H1 (cell line): Measurements from ENCODE around the gene GAST. TPM values are rescaled to one million over a fixed set of nuclear protein-coding genes. Genes with fewer than 3 reads are reported as not detected.

Experiments used
- CTCF ChIA-PET: fragments of 300-600 bp; sonication (Branson Sonifier 250); formaldehyde crosslinking; loops from one replicate; lab custom pipeline; 2021; ENCODE audit not compliant: partially characterized antibody; lab: Charles Lee
- POLR2A ChIA-PET: fragments of 300-600 bp; sonication (Branson Sonifier 250); formaldehyde crosslinking; loops from one replicate; lab custom pipeline; 2021; ENCODE audit warnings: inconsistent platforms; ENCODE audit not compliant: partially characterized antibody; lab: Charles Lee
- DNase-seq, 2 experiments: peaks; one replicate each; pipeline versions ENCODE4 v3.0.0 to v3.0.0-alpha.2; 2010 to 2022; ENCODE audit warnings: low spot score in 2 of 2, low read depth in 1 of 2, mixed read lengths in 1 of 2
- FAIRE-seq: peaks from 2 replicates; lab custom pipeline; 2011; peaks lifted over from hg19 to GRCh38; lab: Jason Lieb, UNC
- H2AFZ ChIP-seq: 2 replicates; pipeline ENCODE4 v1.8.1; 2012; ENCODE audit warnings: low read length, inconsistent platforms
- H2AK5ac ChIP-seq: 2 replicates; pipeline ENCODE4 v1.6.1; 2013; ENCODE audit warnings: low read depth, low read length
- H2BK120ac ChIP-seq: replicated peaks from 2 replicates; pipeline ENCODE3; 2013; ENCODE audit warnings: low read depth, low read length, inconsistent platforms
- H2BK12ac ChIP-seq: 2 replicates; pipeline ENCODE4 v1.6.1; 2013; ENCODE audit warnings: low read depth, low read length
- H2BK15ac ChIP-seq: 2 replicates; pipeline ENCODE4 v1.6.1; 2013; ENCODE audit warnings: low read length
- H2BK20ac ChIP-seq: 2 replicates; pipeline ENCODE4 v1.6.1; 2013; ENCODE audit warnings: low read length
- H2BK5ac ChIP-seq: 2 replicates; pipeline ENCODE4 v1.6.1; 2013; ENCODE audit warnings: low read depth, low read length
- H3K14ac ChIP-seq: 2 replicates; pipeline ENCODE4 v1.6.1; 2013; ENCODE audit warnings: inconsistent platforms; ENCODE audit not compliant: insufficient read length
- H3K18ac ChIP-seq: 2 replicates; pipeline ENCODE4 v1.6.1; 2013; ENCODE audit warnings: low read length; ENCODE audit errors: extremely low read depth
- H3K23ac ChIP-seq: 2 replicates; pipeline ENCODE4 v1.6.1; 2013; ENCODE audit warnings: inconsistent platforms; ENCODE audit not compliant: insufficient read length
- H3K23me2 ChIP-seq: 2 replicates; pipeline ENCODE4 v1.6.1; 2013; ENCODE audit warnings: low read depth, low read length
- H3K27ac ChIP-seq: 2 replicates; pipeline ENCODE4 v1.6.1; 2011; ENCODE audit warnings: low read depth, low read length, inconsistent platforms
- H3K27me3 ChIP-seq, 4 experiments: replicated peaks in 1 of 4; 1 replicate in 1 of 4; 2 replicates in 3 of 4; pipeline versions ENCODE4 v1.6.1 to v1.8.1; 2011 to 2013; ENCODE audit warnings: low read length in 3 of 4, mild to moderate bottlenecking in 3 of 4, inconsistent platforms in 2 of 4, mixed read lengths in 2 of 4, moderate library complexity in 1 of 4; ENCODE audit not compliant: control insufficient read depth in 3 of 4, insufficient read depth in 3 of 4; ENCODE audit errors: extremely low read depth in 1 of 4
- H3K36me3 ChIP-seq, 4 experiments: 2 replicates each; pipeline versions ENCODE4 v1.6.1 to v1.8.1; 2011 to 2013; ENCODE audit warnings: mild to moderate bottlenecking in 4 of 4, low read length in 3 of 4, moderate library complexity in 2 of 4, control low read depth in 1 of 4, inconsistent platforms in 1 of 4; ENCODE audit not compliant: insufficient read depth in 4 of 4, control insufficient read depth in 2 of 4
- H3K4ac ChIP-seq: replicated peaks from 2 replicates; pipeline ENCODE3; 2013; ENCODE audit warnings: low read length, low read depth, mixed read lengths, inconsistent platforms; ENCODE audit not compliant: insufficient read length
- H3K4me1 ChIP-seq, 4 experiments: replicated peaks in 1 of 4; 1 replicate in 1 of 4; 2 replicates in 3 of 4; pipeline versions ENCODE4 v1.6.1 to v1.8.1; 2011 to 2013; ENCODE audit warnings: low read length in 3 of 4, inconsistent platforms in 2 of 4, mixed read lengths in 1 of 4; ENCODE audit not compliant: insufficient read depth in 4 of 4, control insufficient read depth in 3 of 4
- H3K4me2 ChIP-seq, 2 experiments: 2 replicates each; pipeline versions ENCODE4 v1.6.1 to v1.8.1; 2011 to 2013; ENCODE audit warnings: low read depth in 2 of 2, low read length in 2 of 2, control low read depth in 1 of 2, inconsistent platforms in 1 of 2, mild to moderate bottlenecking in 1 of 2; ENCODE audit not compliant: insufficient read depth in 1 of 2
- H3K4me3 ChIP-seq, 4 experiments: fragments of 200-600, 300-600 bp in 1 of 4; sonication (generic), shearing (Covaris generic), sonication (Bioruptor Twin) in 1 of 4; 2 replicates each; pipeline versions ENCODE4 v1.5.1 to v1.8.1; 2011 to 2016; ENCODE audit warnings: low read length in 4 of 4, low read depth in 3 of 4, control low read depth in 2 of 4, inconsistent platforms in 2 of 4, mild to moderate bottlenecking in 2 of 4, mixed read lengths in 1 of 4, moderate library complexity in 1 of 4; ENCODE audit not compliant: insufficient read depth in 2 of 4; ENCODE audit errors: extremely low read depth in 1 of 4
- H3K56ac ChIP-seq: replicated peaks from 2 replicates; pipeline ENCODE3; 2013; ENCODE audit warnings: low read depth, mild to moderate bottlenecking, mixed read lengths, low read length, inconsistent platforms; ENCODE audit not compliant: insufficient read length
- H3K79me1 ChIP-seq: 2 replicates; pipeline ENCODE4 v1.6.1; 2013; ENCODE audit warnings: low read depth, low read length, control low read depth
- H3K79me2 ChIP-seq, 2 experiments: 2 replicates each; pipeline versions ENCODE4 v1.6.1 to v1.8.1; 2012 to 2013; ENCODE audit warnings: low read length in 2 of 2, mild to moderate bottlenecking in 2 of 2, inconsistent platforms in 1 of 2; ENCODE audit not compliant: insufficient read depth in 2 of 2, control insufficient read depth in 1 of 2
- H3K9ac ChIP-seq, 4 experiments: replicated peaks in 1 of 4; 1 replicate in 1 of 4; 2 replicates in 3 of 4; pipeline versions ENCODE4 v1.6.1 to v1.8.1; 2011 to 2013; ENCODE audit warnings: low read depth in 3 of 4, low read length in 3 of 4, control low read depth in 2 of 4, mild to moderate bottlenecking in 2 of 4, moderate library complexity in 2 of 4, inconsistent platforms in 1 of 4; ENCODE audit errors: extremely low read depth in 1 of 4
- H3K9me3 ChIP-seq, 2 experiments: 2 replicates each; pipeline versions ENCODE4 v1.6.1 to v1.8.1; 2012 to 2013; ENCODE audit warnings: mild to moderate bottlenecking in 2 of 2, moderate library complexity in 2 of 2, control low read depth in 1 of 2, inconsistent platforms in 1 of 2, low read depth in 1 of 2, low read length in 1 of 2, mixed read lengths in 1 of 2; ENCODE audit not compliant: insufficient read depth in 2 of 2
- H4K20me1 ChIP-seq, 2 experiments: replicated peaks in 1 of 2; 2 replicates each; pipeline versions ENCODE3 to v1.8.1; 2011 to 2013; ENCODE audit warnings: inconsistent platforms in 2 of 2, low read length in 2 of 2, mild to moderate bottlenecking in 1 of 2; ENCODE audit not compliant: insufficient read depth in 2 of 2, control insufficient read depth in 1 of 2
- H4K5ac ChIP-seq: 2 replicates; pipeline ENCODE4 v1.6.1; 2013; ENCODE audit warnings: low read length, low read depth, mixed read lengths, inconsistent platforms; ENCODE audit not compliant: insufficient read length
- H4K8ac ChIP-seq: 2 replicates; pipeline ENCODE4 v1.8.0; 2013; ENCODE audit warnings: mild to moderate bottlenecking, moderate library complexity, low read length, inconsistent platforms; ENCODE audit not compliant: insufficient read depth; ENCODE audit errors: extremely low read depth
- H4K91ac ChIP-seq: replicated peaks from 2 replicates; pipeline ENCODE3; 2013; ENCODE audit warnings: low read length, mixed read lengths, inconsistent platforms; ENCODE audit not compliant: insufficient read length
- E2F6 ChIP-seq: IDR thresholded peaks from 2 replicates; pipeline ENCODE4 v1.6.1; 2012; ENCODE audit warnings: inconsistent platforms
- EGR1 ChIP-seq: IDR thresholded peaks from 2 replicates; pipeline ENCODE4 v1.6.1; 2011; ENCODE audit warnings: low read depth, low read length, borderline replicate concordance
- WGBS, 2 experiments: shearing (Covaris generic) in 1 of 2; methylation state at CpG; one replicate each; pipeline versions ENCODE4 v1.1.6 to v1.1.7; 2013 to 2015; ENCODE audit warnings: low lambda C conversion rate in 2 of 2, mixed read lengths in 2 of 2, inconsistent platforms in 1 of 2, low coverage in 1 of 2, missing lambda C conversion rate in 1 of 2; ENCODE audit not compliant: insufficient replicate concordance in 2 of 2, insufficient coverage in 1 of 2, insufficient read length in 1 of 2; ENCODE audit errors: extremely low coverage in 1 of 2, missing lambda C conversion rate in 1 of 2; 5-methylcytosine and 5-hydroxymethylcytosine counted together
- polyA plus RNA-seq, 7 experiments: library from polyadenylated mRNA; depleted of rRNA in 3 of 7; stranded (reverse) in 5 of 7; unstranded in 2 of 7; fragments of >200 nt in 5 of 7; fragments of 200-250 nt in 2 of 7; gene quantifications; 1 replicate in 5 of 7; 2 replicates in 1 of 7; 4 replicates in 1 of 7; pipeline versions ENCODE4 v1.2.1 to v1.2.3, GENCODE V29; 2011 to 2013; ENCODE audit warnings: missing spikeins in 2 of 7, mixed read lengths in 2 of 7
- total RNA-seq: library from RNA; stranded (reverse); fragmentation: NEBNext Ultra II Directional; extraction: Animal tissue kit (Norgen Biotek cat#: 25700); gene quantifications from 2 replicates; pipeline ENCODE4 v1.2.1, GENCODE V29; 2021

The GAST gene
- total and polyA plus RNA-seq, 2 of the 8 experiments (the other 6 are each of a cell fraction or from before 2014, with no cell fraction given) = not detected

GRCh38 chr17:41676058-41676419 lies 36.1 kb upstream of the GAST start:
- Histone ChIP-seq H4K8ac (no peak overlapping the region), H3K23me2 (no peaks in the 10 kb centered on the region), H3K4me1 (peaks cover 2 to 22% (median 11%) of the 10 kb centered on the region in 4 experiments; a peak in 6 of 7 replicates), H3K18ac (peak overlapping the region; percentile 52; the same call in 1 of the 2 replicates), H3K4me3 (peak overlapping the region in 1 of 4 experiments; percentile 36; a peak in 2 of 8 replicates), H4K20me1 (no peaks in the 10 kb centered on the region), H2AK5ac (no peak overlapping the region), H3K27ac (peak overlapping the region; percentile 58; the same call in 1 of the 2 replicates), H2BK5ac (no peak overlapping the region), H3K36me3 (no peaks in the 10 kb centered on the region), H3K9ac (no peak overlapping the region), H3K79me2 (no peaks in the 10 kb centered on the region), H2BK15ac (no peak overlapping the region), H2BK120ac (peak overlapping the region; percentile 41), H3K14ac (no peak overlapping the region), H2BK20ac (no peak overlapping the region), H3K79me1 (no peaks in the 10 kb centered on the region), H3K27me3 (no peaks in the 10 kb centered on the region), H3K4ac (no peak overlapping the region), H4K91ac (no peak overlapping the region), H3K9me3 (no peaks in the 10 kb centered on the region; a peak in 1 of 4 replicates)
- FAIRE-seq (no peak), DNase-seq (no peak)
- TF ChIP-seq EGR1 (no peak), E2F6 (peak; percentile 5; the same call in 1 of the 2 replicates)
- TF ChIP-seq, all 59 proteins: peak for 1
- no peak overlapping the region for H3K23ac ChIP-seq
- WGBS, 2 experiments = 85% methylated on average over 3 of the region's 3 CpGs; no CpG with 5 or more reads in 1 of the 2 experiments
- H2BK12ac ChIP-seq = peak overlapping the region; percentile 30
- no peak overlapping the region for H2AFZ ChIP-seq
- H3K4me2 ChIP-seq = peak overlapping the region; percentile 16 to 52; a peak in 3 of 4 replicates
- CTCF ChIA-PET = interaction anchor here (1.3 to 7.1 kb wide), 3 partner anchors 8 to 97 kb away, joined by 4 to 59 read pairs (median 7); no protein-coding TSS in a partner anchor
- H3K56ac ChIP-seq = no peak overlapping the region
- H4K5ac ChIP-seq = no peak overlapping the region
- POLR2A ChIA-PET = interaction anchor here (1.7 to 9.2 kb wide), 4 partner anchors 10 to 20 kb away, joined by 5 to 233 read pairs (median 8); partner anchors contain the start of gene EIF1
